Fibroblast of skin of right quadriceps (primary cell): ENCODE data around the gene COPB1.

Experiments used
- DNase-seq: peaks from one replicate; pipeline ENCODE4 v3.0.0-alpha.2; 2013

COPB1 gene

DNA sequence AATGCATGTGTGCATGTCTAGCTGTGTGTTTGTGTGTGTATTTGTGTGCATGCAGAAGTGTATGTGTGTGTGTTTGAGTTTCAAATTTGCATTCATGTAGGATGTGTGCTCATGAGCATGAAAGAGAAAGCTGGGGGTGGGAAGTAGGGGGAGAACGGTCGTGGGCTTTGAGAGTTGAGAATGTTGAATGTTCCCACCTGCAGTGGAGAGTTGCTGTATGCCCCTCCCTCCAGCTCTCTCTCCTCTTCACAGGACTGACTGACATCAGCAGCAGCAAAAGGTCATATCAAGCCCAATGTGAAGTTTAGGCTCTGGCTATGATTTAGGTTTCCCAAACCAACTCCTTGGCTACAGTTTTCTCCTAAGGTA is 76.8 kb downstream of the COPB1 start:
- no peak for DNase-seq

DNA sequence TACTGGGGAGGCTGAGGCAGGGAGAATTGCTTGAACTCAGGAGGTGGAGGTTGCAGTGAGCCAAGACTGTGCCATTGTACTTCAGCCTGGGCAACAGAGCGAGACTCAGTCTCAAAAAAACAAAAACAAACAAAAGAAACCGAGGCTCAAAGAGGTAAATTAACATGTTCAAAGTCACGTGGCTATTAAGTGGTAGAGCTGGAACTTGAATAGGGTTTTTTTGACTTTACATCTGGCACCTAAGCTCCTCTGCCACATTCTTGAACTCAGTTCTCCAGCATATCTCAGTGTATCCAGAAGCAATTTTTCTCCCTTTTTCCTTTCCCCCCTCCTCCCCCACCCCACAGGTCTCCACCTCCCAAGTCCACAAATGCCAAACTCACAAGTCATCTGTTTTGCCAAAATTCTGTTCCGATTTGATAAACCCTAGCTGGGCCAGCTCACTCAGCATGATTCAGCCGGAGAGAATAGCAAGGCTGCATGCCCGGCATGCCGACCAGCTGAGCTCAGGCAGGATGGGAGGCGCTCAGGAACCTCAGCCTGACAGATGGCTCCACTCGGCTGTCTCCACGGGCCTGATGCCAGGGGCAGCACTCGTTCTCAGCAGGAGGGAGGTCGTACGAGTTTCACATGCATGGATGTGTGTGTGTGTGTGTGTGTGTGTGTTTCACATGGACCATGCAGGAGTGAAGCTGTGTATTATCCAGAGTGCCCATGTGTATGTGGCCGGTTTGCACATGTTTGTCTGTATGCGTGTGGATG is 77.4 kb downstream of the COPB1 start:
- peak; percentile 100 for DNase-seq

DNA sequence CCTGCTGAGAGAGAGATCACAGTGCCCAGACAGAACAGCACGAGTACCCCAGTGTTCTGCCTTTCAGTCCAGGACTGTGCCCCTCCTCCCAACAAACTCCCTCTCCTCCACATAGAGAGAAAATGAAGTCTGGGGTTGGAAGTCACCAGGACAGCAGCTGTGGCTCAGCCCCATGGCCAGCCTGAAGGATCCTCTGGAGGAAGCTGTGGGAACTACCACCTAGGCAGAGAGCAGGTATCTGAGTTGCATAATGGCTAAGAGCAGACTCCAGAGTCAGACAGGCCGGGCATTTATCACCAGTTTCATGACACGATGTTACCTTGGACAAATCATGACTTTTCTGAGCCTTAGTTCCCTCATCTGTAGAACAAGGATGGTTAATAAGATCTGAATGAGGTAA is 79.4 kb downstream of the COPB1 start:
- DNase-seq: no peak

DNA sequence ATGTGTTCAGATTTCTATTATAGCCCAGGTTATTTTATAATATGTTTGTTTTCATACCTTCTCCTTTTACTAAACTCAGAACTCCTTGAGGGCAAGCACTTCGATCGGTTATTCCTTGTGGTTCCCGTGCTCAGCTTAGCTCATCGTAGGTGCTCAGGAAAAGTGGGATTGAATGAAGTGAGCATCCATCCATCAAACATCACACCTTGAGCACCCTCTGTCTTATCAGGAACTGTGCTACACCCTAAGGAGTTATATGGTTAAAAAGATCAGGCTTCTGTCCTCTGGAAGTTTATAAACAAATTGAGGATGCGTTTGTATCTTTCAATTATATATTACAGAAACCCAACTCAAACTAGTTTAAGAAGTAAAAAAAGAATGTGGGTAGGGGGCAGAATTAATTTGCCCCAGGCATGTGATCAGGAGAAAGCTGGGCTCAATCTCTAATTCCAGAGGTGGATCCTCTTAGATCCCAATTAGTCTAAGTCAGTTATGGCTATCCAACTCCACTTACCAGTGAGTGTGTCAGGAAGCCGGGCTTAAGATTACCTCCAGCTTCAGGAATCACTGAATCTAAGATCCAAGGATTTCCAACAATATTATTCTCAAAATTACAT is 80.7 kb downstream of the COPB1 start:
- no peak for DNase-seq

DNA sequence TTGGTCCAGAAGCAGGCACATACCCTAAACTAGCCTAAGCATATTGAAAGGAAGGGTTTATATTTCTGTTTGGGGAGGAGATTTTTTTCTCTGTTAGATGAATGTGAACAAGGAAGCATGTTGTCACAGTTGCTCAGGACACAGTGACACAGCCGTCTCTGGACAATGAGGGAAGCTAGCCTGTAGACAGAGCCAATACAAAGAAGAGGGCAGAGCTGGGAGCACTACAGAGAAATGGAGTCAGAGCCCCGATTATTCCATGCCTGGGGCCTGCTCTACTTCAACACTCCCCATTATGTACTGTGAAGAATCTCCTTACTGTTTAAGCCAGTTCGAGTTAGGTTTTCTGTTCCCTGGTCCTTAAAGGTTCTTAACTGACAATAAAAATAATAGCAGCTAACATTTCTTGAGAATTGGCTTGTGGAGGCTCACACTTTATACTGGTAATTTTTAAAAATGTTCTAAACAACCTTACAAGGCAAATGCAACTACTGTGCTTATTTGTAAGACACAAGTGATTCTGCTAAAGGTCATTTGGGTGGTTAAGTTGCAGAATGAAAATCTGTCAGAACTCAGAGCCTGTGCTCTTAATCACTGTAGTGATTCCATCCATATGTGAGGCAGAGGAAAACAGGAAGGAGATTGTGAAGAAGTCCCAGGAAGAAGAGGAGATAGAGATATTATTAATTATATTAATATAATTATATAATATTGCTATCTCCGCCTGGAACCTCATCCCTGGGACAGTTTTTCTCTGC is 81.8 kb downstream of the COPB1 start:
- DNase-seq: peak; percentile 49

DNA sequence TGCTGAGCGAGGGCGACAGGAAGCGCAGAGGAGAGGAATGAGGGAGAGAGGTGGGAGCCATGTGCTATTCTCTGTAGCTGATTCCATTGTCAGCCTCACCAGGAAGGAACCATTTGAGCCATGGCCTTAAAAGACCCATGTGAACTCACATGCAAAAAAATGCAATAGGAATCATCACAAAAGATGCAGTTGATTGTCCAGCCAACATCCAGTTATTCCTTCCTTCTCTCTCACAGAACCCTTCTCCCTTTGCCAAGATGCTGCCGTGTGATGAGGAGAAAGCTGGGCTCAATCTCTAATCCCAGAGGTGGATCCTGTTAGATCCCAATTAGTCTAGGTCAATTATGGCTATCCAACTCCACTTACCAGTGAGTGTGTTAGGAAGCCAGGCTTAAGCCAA is 82.4 kb downstream of the COPB1 start:
- no peak for DNase-seq

DNA sequence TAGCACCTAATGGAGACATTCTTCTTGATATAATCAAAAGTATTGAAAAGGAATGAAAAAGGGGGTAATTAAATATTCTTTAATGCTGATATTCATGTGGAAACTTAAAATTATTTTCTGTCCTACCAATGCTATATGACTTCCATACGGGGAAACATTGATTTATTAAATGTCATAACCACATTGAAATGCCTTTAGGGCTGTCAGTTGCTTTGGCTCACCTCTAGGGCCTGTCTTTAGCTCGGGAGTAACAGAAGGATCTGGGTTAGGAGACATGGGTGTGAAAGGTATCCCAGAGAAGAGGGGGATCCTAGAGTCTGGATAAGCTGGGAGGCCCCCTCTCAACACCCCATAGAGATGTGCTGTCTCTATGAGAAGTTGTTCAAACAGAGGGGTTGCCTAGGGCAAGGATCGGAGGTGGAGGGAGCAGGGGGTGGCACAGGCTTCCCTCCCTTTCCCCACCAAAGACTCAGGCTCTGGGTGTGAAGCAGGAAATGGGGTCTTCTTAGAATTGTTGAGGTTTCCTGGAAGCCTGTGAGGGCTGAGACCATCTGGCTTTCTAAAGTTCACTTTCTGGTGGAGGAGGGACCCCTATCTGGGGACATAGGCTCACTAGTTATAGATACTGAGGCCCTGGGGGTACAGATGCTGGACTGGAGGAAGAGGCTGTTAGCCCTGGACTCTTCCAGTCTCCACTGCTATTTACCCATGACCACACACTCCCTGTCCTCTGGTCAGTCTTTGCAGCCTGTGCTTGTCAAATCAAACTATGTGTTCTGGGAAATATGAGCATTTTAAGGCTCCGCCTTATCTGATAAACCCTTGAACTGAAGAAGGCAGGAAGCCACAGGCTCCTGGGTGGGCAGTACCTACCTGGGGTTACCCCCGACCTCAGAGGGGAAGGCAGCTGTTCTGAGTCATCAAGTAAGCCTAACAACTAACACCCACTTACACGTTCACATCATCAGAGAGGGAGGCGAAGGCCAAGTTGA is 84.8 kb downstream of the COPB1 start:
- DNase-seq: no peak

DNA sequence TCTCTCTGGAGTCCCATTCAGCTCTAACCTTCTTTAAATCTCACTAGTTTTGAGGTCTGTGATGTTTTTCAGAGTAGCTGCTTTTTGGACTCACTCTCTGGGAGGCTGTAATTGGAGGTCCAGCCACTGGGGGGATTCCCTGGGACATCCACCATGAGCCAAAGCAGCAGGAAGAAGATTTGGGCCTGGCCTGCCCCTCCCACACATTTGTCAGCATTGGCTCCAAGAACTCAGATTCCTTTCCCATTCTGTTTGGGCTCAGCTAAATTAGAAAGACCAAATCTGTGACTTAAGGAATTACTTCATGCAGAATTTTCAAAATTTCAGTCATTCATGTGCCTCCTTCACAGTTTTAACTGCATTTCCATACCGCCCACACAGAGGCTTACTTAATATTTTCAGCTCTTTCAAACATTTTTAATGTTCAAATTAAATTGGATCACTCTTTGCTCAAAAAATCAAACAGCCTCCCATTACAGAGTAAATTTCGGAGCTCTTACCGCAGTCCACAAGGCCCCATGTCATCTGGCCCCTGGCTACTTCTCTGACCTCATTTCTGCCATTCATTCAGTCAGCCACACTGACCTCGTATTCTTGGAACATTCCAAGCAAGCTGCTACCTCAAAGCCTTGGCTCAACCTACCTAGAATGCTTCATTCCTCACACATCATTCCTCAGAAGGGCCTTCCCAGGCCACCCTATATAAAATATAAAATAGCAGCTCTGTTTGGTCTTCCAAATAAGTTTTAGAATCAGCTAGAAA is 86.1 kb downstream of the COPB1 start:
- peak; percentile 66 for DNase-seq

DNA sequence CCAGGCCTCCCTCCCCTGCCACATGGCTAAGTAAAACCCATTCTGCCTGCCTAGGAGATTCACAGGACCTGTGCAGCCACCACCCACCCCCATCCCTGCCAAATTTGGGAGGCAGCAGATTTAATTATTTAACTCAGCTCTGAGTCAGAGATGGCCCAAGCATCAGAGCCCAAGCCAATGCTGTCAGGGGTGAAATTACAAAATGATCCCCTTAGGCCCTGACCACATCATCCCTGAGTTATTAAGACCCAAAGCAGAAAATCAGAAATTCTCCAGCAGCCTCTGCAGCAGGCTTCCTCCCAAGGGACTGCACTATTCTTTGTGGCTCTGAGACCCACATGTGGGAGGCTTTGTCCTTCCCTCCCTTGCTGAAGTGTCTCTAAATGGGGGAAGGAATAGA is 87.8 kb downstream of the COPB1 start:
- peak; percentile 88 for DNase-seq

DNA sequence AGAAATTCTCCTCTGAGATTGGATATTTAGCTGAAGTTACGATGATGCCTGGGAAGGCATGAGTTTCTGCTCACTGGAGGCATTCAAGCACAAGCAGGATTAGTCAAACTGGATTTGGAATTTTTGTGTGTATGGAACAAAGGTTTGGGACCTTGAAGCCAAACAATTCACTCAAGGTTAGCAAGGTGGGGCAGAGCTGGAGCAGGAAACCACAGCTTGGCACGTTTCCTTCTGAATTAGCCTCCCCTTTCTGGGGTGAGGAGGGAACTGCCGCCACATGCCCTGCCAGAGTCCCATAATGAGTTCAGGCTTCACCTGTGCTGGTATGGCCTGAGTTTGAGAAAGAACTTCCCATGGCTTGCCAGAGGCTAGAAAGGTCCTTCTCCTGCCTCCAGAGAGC is 89.7 kb downstream of the COPB1 start:
- no peak for DNase-seq

DNA sequence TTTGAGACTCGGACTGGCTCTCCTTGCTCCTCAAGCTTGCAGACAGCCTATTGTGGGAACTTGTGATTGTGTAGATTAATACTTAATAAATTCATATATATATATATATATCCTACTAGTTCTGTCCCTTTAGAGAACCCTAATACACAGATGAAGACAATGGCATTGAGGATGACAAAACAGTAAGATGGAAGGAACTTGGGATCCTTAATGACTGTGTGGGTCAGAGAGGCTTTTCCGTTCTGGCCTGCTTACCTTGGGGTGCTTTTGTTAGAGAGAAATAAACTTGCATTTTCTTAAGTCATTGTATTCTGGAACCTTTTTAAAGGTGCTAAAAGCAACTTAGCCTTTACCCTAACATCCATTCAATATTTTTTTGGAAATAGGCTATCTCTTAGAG is 91.0 kb downstream of the COPB1 start:
- no peak for DNase-seq
